Peyer's patch (tissue), 4 donors: ENCODE measurements around the gene TCF15. TPM values are rescaled to one million over a fixed set of nuclear protein-coding genes. Genes with fewer than 3 reads are reported as not detected.
A peak's percentile ranks its signal among the peaks of the same experiment; 100 is the strongest.

Experiments
- DNase-seq, 3 donors: peaks; one replicate each; pipeline ENCODE4 v3.0.0-alpha.2; 2017 to 2019
- H3K27ac ChIP-seq, 4 donors: fragments of 200-600 bp; sonication (generic); one replicate each; pipeline ENCODE4 v1.5.1; 2016 to 2019
- H3K27me3 ChIP-seq, 2 donors: fragments of 200-600 bp; sonication (generic); one replicate each; pipeline ENCODE4 v1.5.1; 2019
- H3K36me3 ChIP-seq, 3 donors: fragments of 200-600 bp; sonication (generic); one replicate each; pipeline ENCODE4 v1.5.1; 2016 to 2019
- H3K4me1 ChIP-seq, 4 donors: fragments of 200-600 bp; sonication (generic); one replicate each; pipeline ENCODE4 v1.5.1; 2016 to 2019
- H3K4me3 ChIP-seq, 4 donors: fragments of 200-600 bp; sonication (generic); 1 replicate in 3 of 4; 2 replicates in 1 of 4; pipeline ENCODE4 v1.5.1; 2016 to 2019; ENCODE audit warnings: mild to moderate bottlenecking in 1 of 4
- H3K9me3 ChIP-seq, 4 donors: fragments of 200-600 bp; sonication (generic); one replicate each; pipeline ENCODE4 v1.5.1; 2016 to 2019; ENCODE audit warnings: mild to moderate bottlenecking in 1 of 4
- CTCF ChIP-seq, 6 experiments: fragments of 450-650 bp in 4 of 6; fragments of 200-600 bp in 2 of 6; sonication (generic) in 1 of 6; IDR thresholded peaks; one replicate each; pipeline ENCODE4 v1.5.1; 2017 to 2019; ENCODE audit warnings: antibody characterized with exemption in 6 of 6, mild to moderate bottlenecking in 3 of 6, moderate library complexity in 1 of 6
- POLR2A ChIP-seq, 2 donors: fragments of 450-650 bp; IDR thresholded peaks; one replicate each; pipeline ENCODE4 v1.5.1; 2017; ENCODE audit warnings: antibody characterized with exemption in 2 of 2, mild to moderate bottlenecking in 2 of 2, moderate library complexity in 2 of 2
- total RNA-seq, 4 donors: library from RNA; depleted of rRNA; stranded (reverse); fragments of >200 nt; gene quantifications; one replicate each; pipeline ENCODE4 v1.1.0, GENCODE V29; 2016

TCF15 gene
- total RNA-seq, 4 donors from 2014 or later: not detected

DNA sequence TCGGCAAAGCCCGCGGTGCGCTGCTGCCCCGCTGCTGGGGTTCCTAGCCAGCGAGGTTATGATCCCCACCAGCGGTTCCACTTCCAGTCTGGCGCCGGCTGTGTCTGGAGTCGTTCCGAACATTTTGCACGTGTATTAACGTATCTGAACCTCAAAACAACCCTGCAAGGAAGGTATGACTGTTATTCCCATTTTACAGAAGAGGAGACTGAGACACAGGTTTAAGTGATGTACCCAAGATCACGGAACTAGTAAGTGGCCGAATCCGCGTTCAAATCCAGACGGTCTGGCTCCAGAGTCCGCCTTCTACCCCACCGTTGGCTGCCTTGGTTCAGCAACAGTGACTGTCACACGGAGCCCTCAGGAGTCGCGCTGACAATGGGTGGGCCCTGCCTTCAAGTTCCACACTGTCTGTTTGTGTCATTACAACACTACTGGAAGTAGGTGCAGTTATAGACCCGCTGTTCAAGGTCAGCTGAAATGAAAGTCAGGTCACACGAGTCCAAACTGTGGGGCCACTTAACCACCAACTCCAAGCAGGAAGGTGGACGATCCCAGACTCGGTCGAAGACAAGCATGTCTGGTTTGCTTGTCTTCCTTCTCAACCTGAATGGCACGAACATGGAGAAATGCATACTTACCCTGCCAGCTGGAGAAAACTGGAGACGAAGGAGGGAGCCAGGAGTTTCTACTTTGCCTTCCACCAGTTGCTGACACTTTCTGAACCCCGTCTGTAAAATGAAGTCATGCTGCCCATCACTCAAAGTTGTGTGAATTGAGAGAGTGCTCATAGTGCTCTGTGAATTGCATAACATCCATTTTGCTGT is 43.7 kb upstream of the TCF15 start:
- Histone ChIP-seq H3K4me1 (peaks cover 0 to 14% (median 7%) of the 10 kb centered on the region in 4 donors), H3K27ac (peak overlapping the region; percentile 67 to 95 (median 84)), H3K27me3 (no peaks in the 10 kb centered on the region), H3K36me3 (peaks cover 0 to 8% (median 0%) of the 10 kb centered on the region in 3 donors), H3K9me3 (no peaks in the 10 kb centered on the region), H3K4me3 (peak overlapping the region; percentile 65 to 100 (median 74))
- no peak for DNase-seq
- TF ChIP-seq CTCF (IDR thresholded peaks at IDR 0.05) (no peak), POLR2A (IDR thresholded peaks at IDR 0.05) (peak in 1 of 2 donors; percentile 21)

DNA sequence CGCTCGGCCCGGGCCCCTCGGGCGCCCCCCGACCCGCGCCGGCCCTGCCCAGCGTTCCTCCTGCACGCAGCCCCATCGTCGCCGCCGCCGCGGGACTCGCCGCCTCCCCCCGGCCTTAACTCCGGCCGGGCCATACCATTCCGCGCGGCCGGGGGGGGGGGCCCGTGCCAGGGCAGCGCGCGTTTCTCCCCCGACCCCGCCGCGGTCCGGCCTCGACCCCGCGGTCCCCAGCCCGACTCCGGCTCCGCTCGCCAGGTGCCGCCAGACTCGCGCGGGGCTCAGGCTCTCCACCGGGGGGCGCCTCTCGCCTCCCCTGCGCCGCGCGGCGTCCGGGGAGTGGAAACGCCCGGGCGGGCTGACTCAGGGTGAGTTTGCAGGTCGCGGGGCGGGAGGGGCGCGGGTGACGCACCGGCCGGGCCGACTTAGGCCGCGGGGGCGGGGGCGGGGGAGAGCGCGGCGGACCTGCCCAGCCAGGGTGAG is 43.0 kb upstream of the TCF15 start, which contains the start of gene SRXN1:
SRXN1 (minus strand) TSS at position 91 of the 480 bp plus-strand sequence; CDS start at position 76, 15 bp downstream.
- H3K9me3 ChIP-seq: no peaks in the 10 kb centered on the region
- H3K27ac ChIP-seq: peak within 1 kb of the TSS; percentile 67 to 95 (median 84)
- TF ChIP-seq POLR2A (IDR thresholded peaks at IDR 0.05) (no peak), CTCF (IDR thresholded peaks at IDR 0.05) (peak; percentile 15 to 69 (median 58))
- peaks cover 0 to 15% (median 0%) of the 10 kb centered on the region in 3 donors for H3K36me3 ChIP-seq
- DNase-seq: peak; percentile 83 to 95 (median 94)
- no peaks in the 10 kb centered on the region for H3K27me3 ChIP-seq
- peak within 1 kb of the TSS; percentile 65 to 100 (median 74) for H3K4me3 ChIP-seq
- peaks cover 0 to 14% (median 7%) of the 10 kb centered on the region in 4 donors for H3K4me1 ChIP-seq

GRCh38 chr20:652615-653109 is 42.6 kb upstream of the TCF15 start:
- Histone ChIP-seq H3K27me3 (no peaks in the 10 kb centered on the region), H3K27ac (peak overlapping the region; percentile 67 to 95 (median 84)), H3K4me3 (peak overlapping the region; percentile 65 to 100 (median 74)), H3K4me1 (peaks cover 0 to 14% (median 7%) of the 10 kb centered on the region in 4 donors), H3K36me3 (peaks cover 0 to 20% (median 0%) of the 10 kb centered on the region in 3 donors), H3K9me3 (no peaks in the 10 kb centered on the region)
- DNase-seq: peak in 1 of 3 donors; percentile 61
- TF ChIP-seq POLR2A (IDR thresholded peaks at IDR 0.05) (peak in 1 of 2 donors; percentile 70), CTCF (IDR thresholded peaks at IDR 0.05) (no peak)

DNA sequence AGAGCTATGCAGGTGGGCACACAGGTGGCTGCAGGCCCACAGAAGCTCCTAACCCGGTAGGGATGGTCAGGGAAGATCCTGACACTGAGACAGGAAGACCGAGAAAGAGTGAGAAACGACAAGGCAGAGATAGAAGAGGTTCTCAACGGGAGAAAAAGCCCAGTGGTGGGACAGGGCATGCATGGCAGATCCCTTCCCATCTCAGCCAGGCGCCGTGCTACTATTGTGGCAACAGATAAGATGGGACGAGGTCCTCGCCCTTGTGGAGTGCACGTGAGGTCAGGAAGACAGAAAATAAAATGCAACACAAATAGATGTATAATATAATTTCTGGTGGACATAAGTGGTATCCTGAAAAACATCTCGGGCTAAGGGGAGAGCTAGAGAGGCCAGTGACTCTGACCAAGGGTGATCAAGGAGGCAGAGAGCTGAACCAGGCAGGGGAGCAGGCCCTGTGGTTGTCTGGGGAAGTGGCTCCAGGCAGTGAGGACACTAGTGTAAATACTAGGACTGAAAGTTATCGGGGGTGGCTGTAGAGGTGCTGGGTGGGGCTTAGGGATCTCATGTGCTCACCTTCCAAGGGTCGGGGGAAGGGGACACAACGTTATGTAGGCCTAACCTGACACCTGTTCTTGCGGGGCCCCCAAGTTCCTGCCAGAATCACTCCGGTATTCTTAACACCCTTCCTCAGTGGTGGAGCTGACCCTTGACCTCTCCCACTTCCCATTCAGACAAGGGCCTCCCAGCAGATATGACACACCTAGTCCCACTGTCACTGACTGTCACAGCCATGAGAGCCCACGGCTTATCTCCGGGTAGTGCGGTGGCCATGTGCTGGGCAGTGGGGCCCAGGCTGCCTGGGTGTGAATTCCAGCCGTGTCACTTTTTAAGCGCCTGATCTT is 41.9 kb upstream of the TCF15 start:
- peak in 1 of 3 donors; percentile 64 for DNase-seq
- peak overlapping the region; percentile 65 to 100 (median 74) for H3K4me3 ChIP-seq
- no peaks in the 10 kb centered on the region for H3K27me3 ChIP-seq
- H3K36me3 ChIP-seq: peaks cover 0 to 23% (median 0%) of the 10 kb centered on the region in 3 donors
- H3K27ac ChIP-seq: peak overlapping the region; percentile 67 to 95 (median 84)
- peaks cover 0 to 14% (median 7%) of the 10 kb centered on the region in 4 donors for H3K4me1 ChIP-seq
- TF ChIP-seq POLR2A (IDR thresholded peaks at IDR 0.05): no peak
- H3K9me3 ChIP-seq: no peaks in the 10 kb centered on the region

GRCh38 chr20:650954-651353 is 40.8 kb upstream of the TCF15 start:
- DNase-seq: no peak
- TF ChIP-seq POLR2A (IDR thresholded peaks at IDR 0.05) (no peak), CTCF (IDR thresholded peaks at IDR 0.05) (no peak)
- Histone ChIP-seq H3K9me3 (no peaks in the 10 kb centered on the region), H3K27ac (no peak overlapping the region), H3K36me3 (peaks cover 0 to 23% (median 0%) of the 10 kb centered on the region in 3 donors), H3K27me3 (no peaks in the 10 kb centered on the region), H3K4me1 (peaks cover 0 to 14% (median 7%) of the 10 kb centered on the region in 4 donors), H3K4me3 (no peak overlapping the region)
